Ishikawa (cell line): ENCODE data around the gene RPTOR.

Source experiments
- CEBPB ChIP-seq: IDR thresholded peaks from 2 replicates; pipeline ENCODE4 v1.6.1; 2012
- EP300 ChIP-seq: IDR thresholded peaks from 2 replicates; pipeline ENCODE4 v1.6.1; 2012; ENCODE audit warnings: borderline replicate concordance
- NFIC ChIP-seq: IDR thresholded peaks from 2 replicates; pipeline ENCODE4 v1.6.1; 2012
- YY1 ChIP-seq: IDR thresholded peaks from 2 replicates; pipeline ENCODE4 v1.6.1; 2012; ENCODE audit warnings: low read depth

DNA sequence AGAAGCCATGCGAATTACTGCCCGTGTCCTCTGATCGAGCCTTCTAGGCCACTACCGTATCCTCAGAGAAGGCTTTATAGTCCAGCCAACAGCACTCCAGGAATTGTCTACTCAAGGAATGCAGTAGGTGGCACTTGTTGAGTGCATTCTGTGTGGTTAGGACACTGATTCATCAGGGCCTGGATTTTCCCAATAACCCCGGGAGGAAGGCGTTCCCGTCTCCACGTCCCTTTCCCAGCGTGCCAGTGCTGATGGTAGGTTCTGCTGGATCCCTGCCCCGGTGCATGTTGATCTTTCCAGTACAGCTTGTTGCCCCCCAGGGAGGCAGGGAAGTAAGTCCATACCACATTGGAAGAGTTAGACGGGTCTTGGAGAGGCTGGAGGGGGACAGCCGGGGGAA is 122.2 kb downstream of the RPTOR start:
- TF ChIP-seq EP300 = no peak
- TF ChIP-seq YY1 = no peak
- TF ChIP-seq NFIC = no peak
- TF ChIP-seq CEBPB = no peak
